K562 (cell line): ENCODE results near the gene LTB4R2. TPM values are rescaled to one million over a fixed set of nuclear protein-coding genes. Genes with fewer than 3 reads are reported as not detected.

Experiments used
- ATAC-seq: fragments of 200-7000 bp; cut with Tn5 transposase; 3 replicates; pipeline ENCODE4 v1.9.1; 2020; ENCODE audit warnings: moderate library complexity
- BruUV-seq: library from RNA; stranded (reverse); fragments of 400-500 nt; replicated peaks from 2 replicates; lab custom pipeline; 2021; lab: Mats Ljungman, UMichigan
- CTCF ChIA-PET: fragments of 300-600 bp; formaldehyde crosslinking; extraction: SDS; loops from one replicate; lab custom pipeline; 2021; ENCODE audit warnings: low intra/inter-chr PET ratio; lab: Yijun Ruan, JAX
- POLR2A ChIA-PET: fragments of 300-600, 350-650 bp; sonication (Branson Sonifier 250); formaldehyde crosslinking; extraction: SDS; loops from one replicate; lab custom pipeline; 2021; ENCODE audit warnings: antibody characterized with exemption, inconsistent platforms; lab: Yijun Ruan, JAX
- DNase-seq, 4 experiments: peaks; one replicate each; pipeline versions ENCODE4 v3.0.0 to v3.0.0-alpha.2; 2011 to 2018; ENCODE audit warnings: low spot score in 3 of 4, mixed read lengths in 3 of 4; ENCODE audit errors: extremely low read depth in 1 of 4
- FAIRE-seq: peaks from 2 replicates; lab custom pipeline; 2011; peaks lifted over from hg19 to GRCh38; lab: Jason Lieb, UNC
- H2AFZ ChIP-seq: 2 replicates; pipeline ENCODE4 v1.6.0; 2011; ENCODE audit warnings: low read depth, low read length, control low read depth, inconsistent platforms
- H3K27ac ChIP-seq: fragments of 200-600 bp; 3 replicates; pipeline ENCODE4 v1.8.0; 2011; ENCODE audit warnings: low read depth, mild to moderate bottlenecking, control low read depth, inconsistent platforms, low read length, moderate library complexity, mixed read lengths; ENCODE audit errors: extremely low read depth
- H3K27me3 ChIP-seq, 2 experiments: fragments of 300-600 bp in 1 of 2; 2 replicates in 1 of 2; 3 replicates in 1 of 2; pipeline versions ENCODE4 v1.6.0 to v1.8.0; 2011; ENCODE audit warnings: inconsistent platforms in 2 of 2, low read length in 2 of 2, mild to moderate bottlenecking in 1 of 2, mixed read lengths in 1 of 2, moderate library complexity in 1 of 2; ENCODE audit not compliant: control insufficient read depth in 2 of 2, insufficient read depth in 2 of 2
- H3K36me3 ChIP-seq: fragments of 300-600 bp; 3 replicates; pipeline ENCODE4 v1.8.0; 2011; ENCODE audit warnings: mild to moderate bottlenecking, low read length, inconsistent platforms; ENCODE audit not compliant: control insufficient read depth, insufficient read depth
- H3K4me1 ChIP-seq, 2 experiments: fragments of 200-600 bp in 1 of 2; replicated peaks in 1 of 2; 2 replicates in 1 of 2; 3 replicates in 1 of 2; pipeline versions ENCODE4 v1.5.1 to v1.8.0; 2011; ENCODE audit warnings: inconsistent platforms in 2 of 2, low read length in 2 of 2, mild to moderate bottlenecking in 1 of 2, mixed read lengths in 1 of 2, moderate library complexity in 1 of 2; ENCODE audit not compliant: control insufficient read depth in 2 of 2, insufficient read depth in 2 of 2
- H3K4me2 ChIP-seq: 2 replicates; pipeline ENCODE4 v1.6.1; 2011; ENCODE audit warnings: low read length, control low read depth, inconsistent platforms, mixed read lengths; ENCODE audit not compliant: insufficient read depth
- H3K4me3 ChIP-seq: fragments of 200-600 bp; sonication (generic), shearing (Covaris generic); 2 replicates; pipeline ENCODE4 v1.5.1; 2016; ENCODE audit warnings: control low read depth, inconsistent platforms
- H3K79me2 ChIP-seq: fragments of 200-600 bp; 3 replicates; pipeline ENCODE4 v1.8.0; 2011; ENCODE audit warnings: low read length, inconsistent platforms; ENCODE audit not compliant: control insufficient read depth, insufficient read depth
- H3K9ac ChIP-seq, 2 experiments: 2 replicates each; pipeline versions ENCODE4 v1.6.0 to v1.6.1; 2011; ENCODE audit warnings: low read depth in 2 of 2, low read length in 2 of 2, control low read depth in 1 of 2, inconsistent platforms in 1 of 2, mild to moderate bottlenecking in 1 of 2, mixed read lengths in 1 of 2; ENCODE audit not compliant: insufficient read depth in 1 of 2
- H3K9me1 ChIP-seq: one replicate; pipeline ENCODE4 v1.6.0; 2011; ENCODE audit warnings: inconsistent platforms, mild to moderate bottlenecking, low read length, moderate library complexity; ENCODE audit not compliant: control insufficient read depth, insufficient read depth
- H3K9me3 ChIP-seq: replicated peaks from 2 replicates; pipeline ENCODE4 v1.5.1; 2011; ENCODE audit warnings: low read depth, low read length, inconsistent platforms; ENCODE audit not compliant: control insufficient read depth, insufficient read depth
- H4K20me1 ChIP-seq: replicated peaks from 2 replicates; pipeline ENCODE4 v1.6.1; 2011; ENCODE audit warnings: low read length, inconsistent platforms, mixed read lengths; ENCODE audit not compliant: control insufficient read depth, insufficient read depth
- ELF4 ChIP-seq: fragments of 450-650 bp; formaldehyde crosslinking; IDR thresholded peaks from 2 replicates; pipeline ENCODE4 v1.4.0; 2022; ENCODE audit warnings: missing genetic modification characterization
- ETV6 ChIP-seq, 3 experiments: fragments of 150-350 bp in 1 of 3; sonication (generic) in 1 of 3; formaldehyde crosslinking in 1 of 3; IDR thresholded peaks; 2 replicates each; pipeline versions ENCODE4 v1.6.1 to v1.8.0; 2014 to 2022; ENCODE audit warnings: borderline replicate concordance in 2 of 3, low read depth in 2 of 3, antibody characterized with exemption in 1 of 3, low read length in 1 of 3, mild to moderate bottlenecking in 1 of 3, missing genetic modification reagents in 1 of 3
- MEF2D ChIP-seq: conservative IDR thresholded peaks from 2 replicates; pipeline ENCODE4 v1.6.1; 2016; ENCODE audit warnings: low read depth, missing genetic modification characterization, missing compliant biosample characterization
- MTF1 ChIP-seq: fragments of 250-450 bp; sonication (Bioruptor Pico); IDR thresholded peaks from 2 replicates; pipeline ENCODE4 v1.9.0; 2021; ENCODE audit warnings: moderate library complexity, mild to moderate bottlenecking, inconsistent platforms, borderline replicate concordance
- PHTF2 ChIP-seq: fragments of 250-450 bp; sonication (Bioruptor Pico); IDR thresholded peaks from 2 replicates; pipeline ENCODE4 v1.5.0; 2021; ENCODE audit warnings: mild to moderate bottlenecking
- RBM14 ChIP-seq: fragments of 200-400 bp; formaldehyde crosslinking; IDR thresholded peaks from 2 replicates; pipeline ENCODE4 v1.6.1; 2018; ENCODE audit warnings: low read depth, mild to moderate bottlenecking, low read length, moderate library complexity, borderline replicate concordance; ENCODE audit not compliant: insufficient read depth
- RUNX1 ChIP-seq: sonication (generic); IDR thresholded peaks from 2 replicates; pipeline ENCODE4 v1.6.1; 2016; ENCODE audit warnings: antibody characterized with exemption, low read depth
- TCFL5 ChIP-seq: fragments of 250-450 bp; sonication (Bioruptor Pico); conservative IDR thresholded peaks from 2 replicates; pipeline ENCODE4 v1.6.1; 2021; ENCODE audit warnings: mild to moderate bottlenecking, moderate library complexity, matching md5 sums
- TRIM24 ChIP-seq, 2 experiments: fragments of 450-650 bp; IDR thresholded peaks; 2 replicates each; pipeline ENCODE4 v1.6.1; 2016
- ZC3H8 ChIP-seq: fragments of 450-650 bp; IDR thresholded peaks from 2 replicates; pipeline ENCODE4 v1.6.1; 2017
- ZNF41 ChIP-seq: fragments of 250-450 bp; sonication (Bioruptor Pico); conservative IDR thresholded peaks from 2 replicates; pipeline ENCODE4 v1.4.0; 2020; ENCODE audit warnings: mild to moderate bottlenecking
- ZNF76 ChIP-seq: fragments of 250-450 bp; sonication (Bioruptor Pico); IDR thresholded peaks from 2 replicates; pipeline ENCODE4 v1.4.0; 2020; ENCODE audit warnings: mild to moderate bottlenecking, moderate library complexity, borderline replicate concordance
- ZNF785 ChIP-seq: fragments of 250-450 bp; sonication (Bioruptor Pico); IDR thresholded peaks from 2 replicates; pipeline ENCODE4 v1.4.0; 2020; ENCODE audit warnings: mild to moderate bottlenecking
- WGBS: fragments of 100-300 bp; shearing (Covaris generic); methylation state at CpG from one replicate; pipeline ENCODE4 v1.1.6; 2016; ENCODE audit warnings: low coverage, mixed read lengths; ENCODE audit not compliant: insufficient coverage; ENCODE audit errors: missing lambda C conversion rate; 5-methylcytosine and 5-hydroxymethylcytosine counted together
- in situ Hi-C: fragments of 300-500 bp; cut with MboI; formaldehyde crosslinking; loops from 4 replicates; pipeline ENCODE4 v1.15.0; 2018; ENCODE audit warnings: inconsistent platforms, mixed read lengths
- intact Hi-C: fragments of 100-400 bp; cut with micrococcal nuclease; formaldehyde crosslinking; loops from 2 replicates; pipeline ENCODE4 v1.14.2; 2022
- polyA plus RNA-seq, 8 experiments: library from polyadenylated mRNA; depleted of rRNA in 4 of 8; stranded (reverse) in 5 of 8; unstranded in 3 of 8; fragments of >200 nt; fragmentation: Nextera tagmentation in 2 of 8; fragmentation: Illumina TruSeq in 1 of 8; extraction: Ambion mirVana in 2 of 8; extraction: Trizol in 1 of 8; gene quantifications; 2 replicates each; pipeline versions ENCODE4 v1.2.1 to v1.2.3, GENCODE V29; 2011 to 2014; ENCODE audit warnings: inconsistent platforms in 1 of 8, missing spikeins in 1 of 8
- total RNA-seq, 7 experiments: library from RNA; depleted of rRNA in 6 of 7; stranded (reverse); fragments of >200 nt in 6 of 7; fragmentation: Illumina TruSeq in 2 of 7; extraction: Trizol in 2 of 7; gene quantifications; 2 replicates each; pipeline versions ENCODE4 v1.2.1 to v1.2.3, GENCODE V29; 2011 to 2021; ENCODE audit warnings: low replicate concordance in 1 of 7
- TF ChIP-seq, protein P1 (sequence below): fragments of 450-650 bp; IDR thresholded peaks from 2 replicates; pipeline ENCODE4 v1.6.1; 2017; ENCODE audit warnings: antibody characterized with exemption, mild to moderate bottlenecking

LTB4R2 gene
- total and polyA plus RNA-seq, 9 of the 15 experiments (the other 6 are each of a cell fraction or from before 2014, with no cell fraction given), result 0.03 to 11.6 (median 2.8) TPM; not detected in 1

DNA sequence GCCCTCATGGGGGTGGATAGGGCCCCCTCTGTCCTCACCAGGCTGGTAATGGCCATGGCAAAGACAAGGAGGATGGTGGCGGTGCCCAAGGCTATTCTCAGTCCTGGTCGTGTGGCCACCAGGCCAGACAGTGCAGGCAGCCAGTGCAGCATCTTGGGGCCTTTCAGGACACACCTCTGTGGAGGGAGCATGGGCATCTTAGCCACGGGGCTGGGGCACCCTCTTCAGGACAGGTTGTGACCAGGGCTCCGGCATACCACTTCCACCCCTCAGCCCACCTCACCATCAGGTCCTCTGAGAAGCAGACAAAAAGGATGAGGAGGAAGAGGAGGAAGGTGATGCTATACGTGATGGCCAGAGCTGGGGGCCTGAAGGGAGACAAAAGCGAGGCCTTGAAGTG, 14.1 kb downstream of the LTB4R2 start:
- no peak overlapping the region for H3K27ac ChIP-seq
- H3K4me2 ChIP-seq, result no peak overlapping the region
- CTCF ChIA-PET, result no interaction called here
- H4K20me1 ChIP-seq, result no peaks in the 10 kb centered on the region
- POLR2A ChIA-PET, result interaction anchor here (0.6 to 0.8 kb wide), 2 partner anchors 106 to 1540 kb away, joined by 3 to 4 read pairs; partner anchors contain the start of genes CBLN3 and KHNYN
- H3K36me3 ChIP-seq, result no peaks in the 10 kb centered on the region
- peaks cover 0 to 4% of the 10 kb centered on the region in 2 experiments; a peak in 4 of 5 replicates for H3K4me1 ChIP-seq
- TF ChIP-seq ZNF41 (no peak), ZC3H8 (no peak), RBM14 (no peak), ELF4 (CRISPR knock-in tag) (no peak), TCFL5 (no peak), ZNF76 (CRISPR knock-in tag) (no peak), TRIM24 (IDR thresholded peaks at IDR 0.05) (no peak), MEF2D (no peak), MTF1 (CRISPR knock-in tag) (no peak), RUNX1 (no peak), PHTF2 (CRISPR knock-in tag) (no peak), ZNF785 (no peak), ETV6 (IDR thresholded peaks at IDR 0.05; ENCODE audit: borderline replicate concordance in 1 of 2, low read depth in 2 of 2, low read length in 1 of 2) (no peak), ETV6 (CRISPR knock-in tag; IDR thresholded peaks at IDR 0.05; ENCODE audit: borderline replicate concordance) (no peak)
- TF ChIP-seq, protein P1, sequence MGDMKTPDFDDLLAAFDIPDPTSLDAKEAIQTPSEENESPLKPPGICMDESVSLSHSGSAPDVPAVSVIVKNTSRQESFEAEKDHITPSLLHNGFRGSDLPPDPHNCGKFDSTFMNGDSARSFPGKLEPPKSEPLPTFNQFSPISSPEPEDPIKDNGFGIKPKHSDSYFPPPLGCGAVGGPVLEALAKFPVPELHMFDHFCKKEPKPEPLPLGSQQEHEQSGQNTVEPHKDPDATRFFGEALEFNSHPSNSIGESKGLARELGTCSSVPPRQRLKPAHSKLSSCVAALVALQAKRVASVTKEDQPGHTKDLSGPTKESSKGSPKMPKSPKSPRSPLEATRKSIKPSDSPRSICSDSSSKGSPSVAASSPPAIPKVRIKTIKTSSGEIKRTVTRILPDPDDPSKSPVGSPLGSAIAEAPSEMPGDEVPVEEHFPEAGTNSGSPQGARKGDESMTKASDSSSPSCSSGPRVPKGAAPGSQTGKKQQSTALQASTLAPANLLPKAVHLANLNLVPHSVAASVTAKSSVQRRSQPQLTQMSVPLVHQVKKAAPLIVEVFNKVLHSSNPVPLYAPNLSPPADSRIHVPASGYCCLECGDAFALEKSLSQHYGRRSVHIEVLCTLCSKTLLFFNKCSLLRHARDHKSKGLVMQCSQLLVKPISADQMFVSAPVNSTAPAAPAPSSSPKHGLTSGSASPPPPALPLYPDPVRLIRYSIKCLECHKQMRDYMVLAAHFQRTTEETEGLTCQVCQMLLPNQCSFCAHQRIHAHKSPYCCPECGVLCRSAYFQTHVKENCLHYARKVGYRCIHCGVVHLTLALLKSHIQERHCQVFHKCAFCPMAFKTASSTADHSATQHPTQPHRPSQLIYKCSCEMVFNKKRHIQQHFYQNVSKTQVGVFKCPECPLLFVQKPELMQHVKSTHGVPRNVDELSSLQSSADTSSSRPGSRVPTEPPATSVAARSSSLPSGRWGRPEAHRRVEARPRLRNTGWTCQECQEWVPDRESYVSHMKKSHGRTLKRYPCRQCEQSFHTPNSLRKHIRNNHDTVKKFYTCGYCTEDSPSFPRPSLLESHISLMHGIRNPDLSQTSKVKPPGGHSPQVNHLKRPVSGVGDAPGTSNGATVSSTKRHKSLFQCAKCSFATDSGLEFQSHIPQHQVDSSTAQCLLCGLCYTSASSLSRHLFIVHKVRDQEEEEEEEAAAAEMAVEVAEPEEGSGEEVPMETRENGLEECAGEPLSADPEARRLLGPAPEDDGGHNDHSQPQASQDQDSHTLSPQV, result no peak
- no peaks in the 10 kb centered on the region for H3K27me3 ChIP-seq
- no peak overlapping the region for H3K9ac ChIP-seq
- FAIRE-seq (no peak), DNase-seq (no peak), ATAC-seq (no peak)
- H2AFZ ChIP-seq, result no peak overlapping the region
- no TSS peak for BruUV-seq
- in situ Hi-C loops (no loop called here), intact Hi-C loops (no loop called here)
- H3K4me3 ChIP-seq, result no peak overlapping the region
- 19% methylated on average over 4 of the region's 6 CpGs for WGBS
- H3K9me1 ChIP-seq, result no peaks in the 10 kb centered on the region
- H3K9me3 ChIP-seq, result no peaks in the 10 kb centered on the region
- H3K79me2 ChIP-seq, result no peaks in the 10 kb centered on the region
